Osteoblast (primary cell): ENCODE measurements around the gene CDH22. TPM values are rescaled to one million over a fixed set of nuclear protein-coding genes. Genes with fewer than 3 reads are reported as not detected.

ENCODE experiments used
- DNase-seq: peaks from one replicate; pipeline ENCODE4 v3.0.0; 2011; ENCODE audit warnings: low spot score, mixed read lengths; ENCODE audit not compliant: insufficient read length; ENCODE audit errors: missing footprints
- H2AFZ ChIP-seq: 2 replicates; pipeline ENCODE4 v1.6.0; 2011; ENCODE audit warnings: mild to moderate bottlenecking, low read length
- H3K27ac ChIP-seq: 2 replicates; pipeline ENCODE4 v1.5.1; 2011; ENCODE audit warnings: mild to moderate bottlenecking, low read depth, low read length, moderate library complexity
- H3K27me3 ChIP-seq: 2 replicates; pipeline ENCODE4 v1.6.0; 2012; ENCODE audit warnings: mild to moderate bottlenecking, control low read depth, inconsistent platforms, low read length, moderate library complexity; ENCODE audit not compliant: insufficient read depth
- H3K36me3 ChIP-seq: 2 replicates; pipeline ENCODE4 v1.5.1; 2011; ENCODE audit warnings: mild to moderate bottlenecking, low read length, control low read depth, moderate library complexity; ENCODE audit not compliant: insufficient read depth
- H3K4me1 ChIP-seq: 2 replicates; pipeline ENCODE4 v1.5.1; 2011; ENCODE audit warnings: mild to moderate bottlenecking, low read length, control low read depth, moderate library complexity; ENCODE audit not compliant: insufficient read depth
- H3K4me2 ChIP-seq: 2 replicates; pipeline ENCODE4 v1.6.0; 2011; ENCODE audit warnings: mild to moderate bottlenecking, low read length; ENCODE audit not compliant: insufficient read depth
- H3K4me3 ChIP-seq: fragments of 200-600 bp; sonication (generic); 3 replicates; pipeline ENCODE4 v1.5.1; 2012; ENCODE audit warnings: mild to moderate bottlenecking, low read length, inconsistent platforms; ENCODE audit not compliant: insufficient read depth
- H3K79me2 ChIP-seq: 2 replicates; pipeline ENCODE4 v1.6.0; 2012; ENCODE audit warnings: mild to moderate bottlenecking, low read length, control low read depth, inconsistent platforms; ENCODE audit not compliant: insufficient read depth
- H3K9me3 ChIP-seq: 2 replicates; pipeline ENCODE4 v1.5.1; 2011; ENCODE audit warnings: low read depth, low read length, control low read depth
- H4K20me1 ChIP-seq: 2 replicates; pipeline ENCODE4 v1.6.0; 2012; ENCODE audit warnings: mild to moderate bottlenecking, low read length, control low read depth; ENCODE audit not compliant: insufficient read depth
- total RNA-seq: library from RNA; depleted of rRNA; stranded (reverse); fragments of >200 nt; gene quantifications from 2 replicates; pipeline ENCODE4 v1.2.3, GENCODE V29; 2012
- TF ChIP-seq, protein P1 (sequence below): IDR thresholded peaks from 2 replicates; pipeline ENCODE4 v1.5.1; 2011; ENCODE audit warnings: mild to moderate bottlenecking, low read depth, low read length, moderate library complexity; ENCODE audit errors: extremely low read depth

The CDH22 gene
- total RNA-seq, 1 donor: not detected

GRCh38 chr20:46185353-46185752, 122.9 kb downstream of the CDH22 start:
- H2AFZ ChIP-seq: no peak overlapping the region
- no peaks in the 10 kb centered on the region for H4K20me1 ChIP-seq
- DNase-seq: peak; percentile 10
- H3K79me2 ChIP-seq: no peaks in the 10 kb centered on the region
- H3K4me2 ChIP-seq: no peak overlapping the region
- H3K27ac ChIP-seq: no peak overlapping the region
- no peaks in the 10 kb centered on the region for H3K36me3 ChIP-seq
- TF ChIP-seq, protein P1, sequence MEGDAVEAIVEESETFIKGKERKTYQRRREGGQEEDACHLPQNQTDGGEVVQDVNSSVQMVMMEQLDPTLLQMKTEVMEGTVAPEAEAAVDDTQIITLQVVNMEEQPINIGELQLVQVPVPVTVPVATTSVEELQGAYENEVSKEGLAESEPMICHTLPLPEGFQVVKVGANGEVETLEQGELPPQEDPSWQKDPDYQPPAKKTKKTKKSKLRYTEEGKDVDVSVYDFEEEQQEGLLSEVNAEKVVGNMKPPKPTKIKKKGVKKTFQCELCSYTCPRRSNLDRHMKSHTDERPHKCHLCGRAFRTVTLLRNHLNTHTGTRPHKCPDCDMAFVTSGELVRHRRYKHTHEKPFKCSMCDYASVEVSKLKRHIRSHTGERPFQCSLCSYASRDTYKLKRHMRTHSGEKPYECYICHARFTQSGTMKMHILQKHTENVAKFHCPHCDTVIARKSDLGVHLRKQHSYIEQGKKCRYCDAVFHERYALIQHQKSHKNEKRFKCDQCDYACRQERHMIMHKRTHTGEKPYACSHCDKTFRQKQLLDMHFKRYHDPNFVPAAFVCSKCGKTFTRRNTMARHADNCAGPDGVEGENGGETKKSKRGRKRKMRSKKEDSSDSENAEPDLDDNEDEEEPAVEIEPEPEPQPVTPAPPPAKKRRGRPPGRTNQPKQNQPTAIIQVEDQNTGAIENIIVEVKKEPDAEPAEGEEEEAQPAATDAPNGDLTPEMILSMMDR: no peak
- no peaks in the 10 kb centered on the region for H3K9me3 ChIP-seq
- H3K27me3 ChIP-seq: peaks cover 3% of the 10 kb centered on the region
- H3K4me3 ChIP-seq: no peak overlapping the region
- no peaks in the 10 kb centered on the region for H3K4me1 ChIP-seq

GRCh38 chr20:46183768-46184167, 124.5 kb downstream of the CDH22 start:
- no peaks in the 10 kb centered on the region for H3K4me1 ChIP-seq
- no peak overlapping the region for H3K4me3 ChIP-seq
- no peak overlapping the region for H3K4me2 ChIP-seq
- no peaks in the 10 kb centered on the region for H3K79me2 ChIP-seq
- peak; percentile 59 for DNase-seq
- no peaks in the 10 kb centered on the region for H3K9me3 ChIP-seq
- TF ChIP-seq, protein P1: no peak
- H4K20me1 ChIP-seq: no peaks in the 10 kb centered on the region
- no peaks in the 10 kb centered on the region for H3K36me3 ChIP-seq
- H3K27me3 ChIP-seq: peaks cover 12% of the 10 kb centered on the region
- H3K27ac ChIP-seq: no peak overlapping the region
- no peak overlapping the region for H2AFZ ChIP-seq

DNA sequence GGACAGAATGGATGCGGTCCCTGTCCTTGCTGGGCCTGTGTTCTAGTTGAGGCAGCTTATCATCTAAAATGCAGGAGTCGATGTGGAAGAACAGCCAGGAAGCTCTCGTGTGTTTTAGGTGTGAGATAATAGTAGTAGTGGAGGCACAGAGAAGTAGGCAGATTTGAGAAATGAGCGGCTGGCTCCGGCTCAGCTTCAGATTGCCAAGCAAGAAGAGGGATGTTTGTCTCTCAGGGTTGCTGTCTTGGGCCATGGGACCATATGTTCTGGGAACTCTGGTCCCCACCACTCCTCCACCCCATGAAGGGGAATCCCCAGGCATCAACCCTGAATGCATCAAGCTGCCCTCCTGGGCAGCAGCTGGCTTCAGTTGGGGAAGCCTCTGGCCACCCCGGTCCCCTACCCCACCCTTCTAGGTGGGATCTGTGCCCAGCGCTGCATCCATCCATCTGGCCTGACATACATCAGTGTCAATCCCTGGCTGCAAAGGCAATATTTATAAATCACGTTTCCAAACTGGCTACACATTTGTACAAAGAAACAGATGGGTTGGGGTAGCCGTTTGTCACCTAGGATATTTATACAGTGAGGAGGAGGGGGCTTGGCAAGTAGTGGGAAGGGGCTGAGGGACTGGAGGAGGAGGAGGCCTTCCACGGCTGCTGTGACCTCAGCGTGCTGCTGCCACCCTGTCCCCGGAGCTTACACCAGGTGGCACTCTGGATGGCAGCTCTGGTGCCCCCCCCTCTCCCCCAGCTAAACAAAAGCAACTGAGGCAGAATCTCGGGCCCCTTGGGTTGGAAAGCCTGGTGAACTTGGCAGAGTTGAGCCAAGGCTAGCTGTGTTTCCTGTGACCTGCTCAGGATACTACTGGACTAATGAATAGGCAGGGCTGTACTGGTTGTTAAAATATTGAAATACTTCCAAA, 125.8 kb downstream of the CDH22 start:
- Histone ChIP-seq H3K79me2 (no peaks in the 10 kb centered on the region), H3K27me3 (peaks cover 12% of the 10 kb centered on the region), H3K4me1 (no peaks in the 10 kb centered on the region), H2AFZ (no peak overlapping the region), H3K9me3 (no peaks in the 10 kb centered on the region), H3K4me3 (no peak overlapping the region), H3K4me2 (no peak overlapping the region), H4K20me1 (no peaks in the 10 kb centered on the region), H3K36me3 (no peaks in the 10 kb centered on the region), H3K27ac (no peak overlapping the region)
- TF ChIP-seq, protein P1: no peak
- peak; percentile 59 for DNase-seq

DNA sequence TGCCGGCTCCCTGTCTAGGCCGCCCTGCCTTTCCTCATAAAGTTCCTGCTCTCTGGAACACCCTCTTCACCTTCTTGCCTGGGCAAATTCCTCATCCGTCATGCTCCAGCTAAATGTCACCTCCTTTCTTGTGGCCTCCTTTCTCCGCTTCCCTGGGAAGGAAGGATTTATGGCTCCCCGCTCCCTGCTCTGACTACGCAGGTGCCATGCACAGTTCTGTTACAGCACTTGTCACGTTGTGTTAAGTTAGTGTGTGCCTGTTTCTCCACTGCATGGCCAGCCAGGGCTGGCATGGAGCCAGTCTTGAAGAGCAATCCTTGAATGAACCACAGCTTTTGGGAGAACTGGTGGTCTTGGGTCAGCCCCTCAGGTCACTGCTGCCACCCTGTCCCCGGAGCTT, 128.4 kb downstream of the CDH22 start:
- no peak overlapping the region for H2AFZ ChIP-seq
- H3K27ac ChIP-seq: no peak overlapping the region
- H3K4me2 ChIP-seq: no peak overlapping the region
- no peaks in the 10 kb centered on the region for H4K20me1 ChIP-seq
- H3K4me1 ChIP-seq: no peaks in the 10 kb centered on the region
- H3K36me3 ChIP-seq: no peaks in the 10 kb centered on the region
- H3K4me3 ChIP-seq: no peak overlapping the region
- TF ChIP-seq, protein P1: no peak
- DNase-seq: no peak
- peaks cover 30% of the 10 kb centered on the region for H3K27me3 ChIP-seq
- no peaks in the 10 kb centered on the region for H3K79me2 ChIP-seq
- H3K9me3 ChIP-seq: no peaks in the 10 kb centered on the region
